Dedifferentiated amniotic fluid mesenchymal stem cell (primary cell): ENCODE measurements around the gene CORO1C.
A peak's percentile ranks its signal among the peaks of the same experiment; 100 is the strongest.
"Not testable (repeated sequence)": the region's sequence is repeated elsewhere in the genome, so short reads cannot be mapped to it uniquely, and the experiment has no call there.

Experiments
- DNase-seq: peaks from one replicate; pipeline ENCODE4 v3.0.0-alpha.2; 2016; ENCODE audit errors: extremely low spot score

The CORO1C gene

DNA sequence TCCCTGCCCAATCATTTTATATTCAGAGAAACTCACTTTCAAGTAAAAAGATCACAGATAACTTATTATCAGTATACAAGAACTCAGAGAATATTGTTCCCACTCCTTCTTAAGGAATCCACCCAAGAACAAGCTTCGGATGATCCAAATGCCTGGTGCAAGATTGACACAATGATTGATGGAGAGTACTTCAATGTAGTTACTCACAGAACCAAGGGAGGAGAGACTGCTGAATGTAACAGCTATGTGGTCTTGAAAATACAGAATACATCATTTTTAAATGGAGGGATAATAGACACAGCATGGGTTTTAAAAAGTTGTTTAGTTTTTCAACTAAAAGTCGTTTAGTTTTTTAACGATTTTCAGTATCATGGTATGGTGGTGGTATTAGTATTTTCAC lies 59.3 kb downstream of the CORO1C start:
- no peak for DNase-seq

DNA sequence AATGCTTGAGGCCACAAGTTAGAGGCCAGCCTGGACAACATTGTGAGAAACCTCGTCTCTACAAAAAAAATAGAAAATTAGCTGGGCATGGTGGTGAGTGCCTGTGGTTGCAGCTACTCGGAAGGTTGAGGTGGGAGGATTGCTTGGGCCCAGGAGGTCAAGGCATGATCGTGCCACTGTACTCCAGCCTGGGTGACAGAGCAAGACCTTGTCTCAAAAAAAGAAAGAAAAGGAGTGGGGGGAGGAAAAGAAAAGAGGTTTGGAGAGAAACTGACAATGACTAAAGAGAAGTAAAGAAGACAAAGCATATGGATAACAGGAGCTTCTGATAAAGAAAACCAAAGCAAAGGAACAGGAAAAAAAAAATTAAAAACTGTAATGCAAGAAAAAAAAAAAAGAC lies 60.2 kb downstream of the CORO1C start:
- no peak for DNase-seq

DNA sequence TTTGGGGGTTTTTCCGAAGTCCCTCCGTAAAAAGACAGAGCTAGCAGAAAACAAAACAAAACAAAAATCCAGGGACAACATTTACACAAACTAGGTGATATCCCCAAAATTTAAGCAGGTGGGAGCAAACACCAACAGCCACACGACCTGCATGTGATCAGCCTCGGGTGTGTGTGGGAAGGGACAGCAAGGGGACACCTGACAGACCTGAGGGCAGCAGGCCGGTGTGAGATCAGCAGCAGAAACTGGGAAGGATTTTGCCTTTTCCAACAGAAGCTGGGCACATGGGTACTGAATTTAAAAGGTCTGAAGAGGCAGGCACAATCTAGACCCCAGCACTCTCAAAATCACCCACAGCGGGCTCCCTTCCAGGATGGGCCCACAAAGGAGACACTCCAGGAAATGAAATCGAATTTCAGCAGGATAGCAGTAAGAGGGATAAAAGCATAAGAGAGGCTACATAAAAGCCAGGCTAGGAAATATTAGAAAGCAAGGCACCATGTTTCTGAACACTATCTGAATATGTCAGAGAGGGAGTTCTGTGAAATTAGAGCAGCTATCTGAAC lies 61.2 kb downstream of the CORO1C start:
- DNase-seq = no peak

DNA sequence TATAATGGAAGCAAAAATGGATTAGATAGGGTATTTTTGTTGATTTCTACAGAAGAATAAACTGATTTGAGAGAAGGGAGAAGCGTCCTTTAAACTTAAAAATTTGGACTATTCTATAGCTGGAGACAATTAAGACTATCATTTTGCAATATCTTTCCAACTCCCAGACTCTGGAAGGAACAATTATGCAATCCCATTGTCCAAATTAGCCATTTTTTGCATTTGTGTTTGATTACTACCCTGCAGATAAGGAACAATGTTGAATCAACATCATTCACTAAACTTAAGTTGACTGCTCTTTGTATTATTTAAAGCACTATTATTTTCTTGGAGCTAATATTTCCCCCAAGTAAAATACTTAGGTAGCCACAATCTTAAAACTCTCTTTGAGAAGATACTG lies 62.8 kb downstream of the CORO1C start:
- DNase-seq = no peak

DNA sequence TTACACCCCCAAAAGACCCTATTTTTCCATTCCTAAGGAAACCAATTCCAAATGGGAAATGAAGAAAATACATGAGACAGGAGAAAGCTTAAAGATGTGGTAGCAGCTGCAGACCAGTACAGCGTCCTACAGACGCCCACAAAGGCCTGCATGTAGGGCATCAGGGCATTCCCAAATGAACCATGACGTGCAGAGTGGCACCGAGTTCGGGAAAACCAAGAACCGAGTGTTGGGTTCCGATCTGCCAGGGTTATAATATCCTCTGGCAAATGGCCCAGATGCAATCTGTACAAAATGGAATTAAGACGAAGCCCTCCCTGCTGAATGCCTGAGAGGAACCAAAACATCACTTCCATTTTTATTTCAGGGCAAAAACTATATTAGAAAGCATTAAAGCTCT lies 63.3 kb downstream of the CORO1C start:
- no peak for DNase-seq

DNA sequence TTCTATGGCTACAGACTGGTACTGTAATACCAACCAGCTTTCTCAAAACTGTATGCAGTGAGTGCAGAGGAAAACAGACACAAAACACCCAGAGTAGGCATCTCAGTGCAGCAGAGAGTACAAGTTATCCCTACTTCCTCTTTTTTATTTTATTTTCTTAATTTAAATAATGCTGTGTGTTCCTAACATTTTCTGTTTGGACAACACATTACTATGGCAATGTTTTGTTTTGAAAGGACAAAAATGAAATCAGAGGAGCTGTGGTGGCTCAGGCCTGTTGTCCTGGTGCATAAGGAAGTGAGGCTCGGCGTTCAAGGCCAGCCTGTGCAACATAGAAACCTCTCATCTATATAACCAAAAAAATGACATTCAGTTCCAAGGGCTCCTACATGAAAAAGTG lies 64.0 kb downstream of the CORO1C start:
- DNase-seq = no peak

DNA sequence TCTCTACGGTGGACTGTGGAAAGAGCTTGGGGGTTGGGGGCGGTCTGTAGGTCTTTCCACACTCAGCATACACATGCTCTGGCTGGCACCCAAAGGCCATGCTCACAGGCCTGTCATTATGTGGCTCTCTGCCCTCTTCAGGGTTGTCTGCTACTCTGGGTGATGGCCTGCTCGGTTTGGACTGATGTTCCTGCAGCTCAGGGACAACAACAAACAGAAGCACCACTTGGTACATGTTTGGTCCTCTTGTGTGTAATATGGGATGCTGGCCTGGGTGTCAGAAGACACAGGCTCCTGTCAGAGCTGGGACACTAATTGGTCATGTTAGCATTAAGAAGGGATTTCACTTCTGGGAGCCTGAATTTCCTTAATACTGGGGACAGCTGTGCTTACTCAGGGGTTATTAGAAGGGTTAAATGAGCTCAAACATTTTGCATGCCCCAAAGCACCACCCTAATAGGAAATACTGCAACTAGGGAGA lies 64.9 kb downstream of the CORO1C start:
- DNase-seq = no peak

DNA sequence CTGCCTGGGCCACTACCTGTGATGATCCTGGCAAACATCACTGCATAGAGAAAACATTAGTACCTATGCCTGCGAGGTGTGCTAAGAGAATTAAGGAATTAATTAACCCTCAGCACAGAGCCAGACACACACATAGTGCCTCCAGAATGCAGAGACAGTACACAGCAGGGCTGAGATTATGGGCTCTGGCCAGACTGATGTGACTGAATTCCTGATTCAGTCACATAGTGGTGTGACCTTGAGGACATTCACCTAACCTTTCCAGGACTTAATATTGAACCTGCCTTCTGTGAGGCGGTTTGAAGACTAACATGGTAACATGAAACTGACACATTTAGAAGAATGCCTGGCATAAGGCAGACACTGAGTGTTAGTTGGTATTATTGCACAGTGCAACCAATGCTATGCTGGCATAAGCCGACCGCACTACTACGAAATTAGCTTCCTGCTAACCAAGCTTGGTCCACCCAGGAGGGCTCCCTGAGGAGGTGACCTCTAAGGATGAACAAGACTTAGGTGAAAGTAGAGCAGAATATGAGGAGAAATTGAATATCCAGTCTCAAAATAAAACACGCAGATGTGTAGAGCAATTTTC lies 65.6 kb downstream of the CORO1C start:
- no peak for DNase-seq

DNA sequence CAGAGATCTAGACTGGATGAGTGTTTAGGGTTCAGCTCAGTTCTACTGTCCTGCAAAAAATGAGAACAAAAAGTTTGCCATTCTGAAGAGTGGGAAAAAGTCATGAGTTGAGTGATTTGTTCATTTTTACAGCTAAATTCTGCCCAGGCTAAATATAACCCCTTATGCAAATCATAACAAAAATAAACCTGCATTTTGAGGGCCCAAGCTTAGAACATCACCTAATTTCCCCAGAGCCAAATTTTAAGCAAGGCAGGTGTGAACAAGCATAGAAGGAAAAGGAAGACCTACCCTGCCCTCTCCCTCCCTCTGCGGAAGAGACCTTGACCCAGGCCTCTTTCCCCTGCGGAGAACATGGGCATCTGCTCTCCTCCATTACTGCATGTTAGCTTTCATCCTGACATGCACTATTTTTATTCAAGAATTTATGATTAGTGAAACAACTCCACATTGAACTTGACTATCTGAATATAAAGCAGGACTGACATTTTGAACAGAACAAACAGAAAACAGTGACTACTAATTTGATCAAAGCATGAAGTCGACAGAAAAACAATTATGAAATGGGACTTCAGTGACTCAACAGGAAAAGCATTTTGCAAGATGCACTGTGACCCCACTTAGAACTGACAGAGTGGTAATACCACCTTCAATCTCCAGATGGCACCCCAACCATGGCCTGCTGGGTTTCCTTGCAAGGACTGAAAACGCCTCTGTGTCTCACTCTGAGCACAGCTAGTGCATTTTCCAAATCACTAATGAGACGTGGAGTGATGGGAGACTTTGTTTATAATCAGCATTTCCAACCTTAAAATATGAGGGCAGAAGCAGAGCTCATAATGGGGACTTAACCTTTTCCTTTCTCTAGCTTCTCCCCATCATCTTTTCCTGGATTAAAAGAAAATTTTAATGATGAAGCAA lies 66.7 kb downstream of the CORO1C start:
- peak; percentile 92 for DNase-seq

DNA sequence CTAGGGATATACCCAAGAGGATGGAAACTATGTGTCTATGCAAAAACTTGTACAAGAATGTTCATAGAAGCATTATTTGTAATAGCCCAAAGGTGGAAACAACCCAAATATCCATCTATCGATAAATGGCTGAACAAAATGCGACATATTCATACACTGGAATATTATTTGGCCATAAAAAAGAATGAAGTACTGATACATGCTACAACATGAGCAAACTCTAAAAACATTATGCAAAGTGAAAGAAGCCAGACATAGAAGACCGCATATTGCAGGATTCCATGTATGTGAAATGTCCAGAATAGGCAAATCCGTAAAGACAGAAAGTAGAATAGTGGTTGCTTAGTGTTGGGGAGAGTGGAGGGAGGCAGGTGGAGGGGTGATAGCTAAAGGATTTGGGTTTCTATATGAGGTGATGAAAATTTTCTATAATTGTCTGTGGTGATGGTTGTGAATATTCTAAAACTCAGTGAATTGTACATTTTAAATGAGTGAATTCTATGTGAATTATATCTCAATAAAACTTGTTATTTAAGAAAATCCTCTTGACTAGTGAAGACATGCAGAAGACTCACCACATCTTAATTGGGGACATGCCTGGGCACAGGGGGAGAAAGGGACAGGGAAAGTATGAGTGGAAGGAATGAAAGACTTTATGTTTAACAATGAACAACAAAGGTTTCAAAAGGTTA lies 67.8 kb downstream of the CORO1C start:
- no peak for DNase-seq

DNA sequence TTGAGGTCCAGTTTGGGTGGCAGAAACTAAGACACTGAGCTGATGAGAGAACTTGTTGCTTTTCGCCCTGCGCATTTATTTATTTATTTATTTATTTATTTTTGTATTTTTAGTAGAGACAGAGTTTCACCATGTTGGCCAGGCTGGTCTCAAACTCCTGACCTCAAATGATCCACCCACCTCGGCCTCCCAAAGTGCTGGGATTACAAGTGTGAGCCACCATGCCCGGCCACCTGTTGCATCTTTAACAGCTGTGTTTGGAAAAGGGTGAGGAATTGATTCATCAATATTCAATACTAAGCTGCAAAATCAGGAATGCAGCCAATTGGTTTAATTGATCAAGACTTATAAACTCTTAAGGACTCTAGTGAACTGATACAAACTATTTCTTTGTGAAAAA lies 73.2 kb downstream of the CORO1C start:
- not testable (repeated sequence) for DNase-seq

DNA sequence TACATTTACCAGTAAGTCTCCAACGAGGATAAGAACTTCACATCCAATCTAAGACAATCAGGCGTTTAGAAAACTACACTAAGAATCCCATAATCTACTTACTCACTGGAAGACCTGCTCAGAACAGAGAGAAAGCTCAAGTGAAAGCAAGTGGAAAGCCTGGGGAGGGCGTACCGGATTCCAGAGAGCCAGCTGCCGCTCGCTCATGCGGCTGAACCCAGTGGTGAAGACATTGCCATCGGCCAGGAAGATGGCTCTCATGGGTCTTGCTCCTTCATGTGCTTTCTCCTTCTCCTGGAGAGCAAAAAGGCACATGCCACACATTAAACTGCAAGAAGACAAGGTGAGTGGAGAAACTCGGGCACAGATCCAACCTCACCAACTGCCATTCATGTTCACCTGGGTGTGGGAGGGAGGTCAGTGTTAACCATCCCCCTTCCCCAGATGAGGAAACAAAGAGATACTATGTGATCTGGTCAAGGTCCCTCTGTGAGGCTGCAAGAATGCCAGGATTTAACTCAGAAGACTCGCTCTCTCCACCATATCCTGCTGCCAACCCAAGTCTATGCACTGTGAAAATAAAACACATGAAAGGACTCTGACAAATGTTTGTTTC lies 74.1 kb downstream of the CORO1C start:
- DNase-seq = no peak

DNA sequence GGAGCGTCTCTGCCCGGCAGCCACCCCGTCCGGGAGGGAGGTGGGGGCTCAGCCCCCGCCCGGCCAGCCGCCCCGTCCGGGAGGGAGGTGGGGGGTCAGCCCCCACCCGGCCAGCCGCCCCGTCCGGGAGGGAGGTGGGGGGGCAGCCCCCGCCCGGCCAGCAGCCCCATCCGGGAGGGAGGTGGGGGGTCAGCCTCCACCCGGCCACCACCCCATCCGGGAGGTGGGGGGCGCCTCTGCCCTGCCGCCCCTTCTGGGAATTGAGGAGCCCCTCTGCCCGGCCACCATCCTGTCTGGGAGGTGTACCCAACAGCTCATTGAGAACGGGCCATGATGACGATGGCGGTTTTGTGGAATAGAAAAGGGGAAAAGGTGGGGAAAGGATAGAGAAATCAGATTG lies 75.1 kb downstream of the CORO1C start:
- not testable (repeated sequence) for DNase-seq

DNA sequence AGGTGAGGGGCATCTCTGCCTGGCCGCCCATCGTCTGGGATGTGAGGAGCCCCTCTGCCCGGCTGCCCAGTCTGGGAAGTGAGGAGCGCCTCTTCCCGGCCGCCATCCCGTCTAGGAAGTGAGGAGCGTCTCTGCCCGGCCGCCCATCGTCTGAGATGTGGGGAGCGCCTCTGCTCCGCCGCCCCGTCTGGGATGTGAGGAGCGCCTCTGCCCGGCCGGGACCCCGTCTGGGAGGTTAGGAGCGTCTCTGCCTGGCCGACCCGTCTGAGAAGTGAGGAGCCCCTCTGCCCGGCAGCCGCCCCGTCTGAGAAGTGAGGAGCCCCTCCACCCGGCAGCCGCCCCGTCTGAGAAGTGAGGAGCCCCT lies 75.5 kb downstream of the CORO1C start:
- DNase-seq = not testable (repeated sequence)

DNA sequence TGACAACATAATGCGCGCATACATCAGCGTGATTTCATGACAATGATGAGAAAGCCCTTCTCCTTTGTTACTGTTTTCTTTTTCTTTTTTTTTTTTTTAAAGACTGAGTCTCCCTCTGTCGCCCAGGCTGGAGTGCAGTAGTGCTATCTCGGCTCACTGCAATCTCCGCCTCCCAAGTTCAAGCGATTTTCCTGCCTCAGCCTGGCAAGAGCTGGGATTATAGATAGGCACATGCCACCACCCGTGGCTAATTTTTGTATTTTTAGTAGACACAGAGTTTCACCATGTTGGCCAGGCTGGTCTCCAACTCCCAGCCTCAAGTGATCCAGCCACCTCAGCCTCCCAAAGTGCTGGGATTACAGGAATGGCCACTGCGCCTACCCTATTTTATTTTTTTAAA lies 76.7 kb downstream of the CORO1C start:
- not testable (repeated sequence) for DNase-seq

DNA sequence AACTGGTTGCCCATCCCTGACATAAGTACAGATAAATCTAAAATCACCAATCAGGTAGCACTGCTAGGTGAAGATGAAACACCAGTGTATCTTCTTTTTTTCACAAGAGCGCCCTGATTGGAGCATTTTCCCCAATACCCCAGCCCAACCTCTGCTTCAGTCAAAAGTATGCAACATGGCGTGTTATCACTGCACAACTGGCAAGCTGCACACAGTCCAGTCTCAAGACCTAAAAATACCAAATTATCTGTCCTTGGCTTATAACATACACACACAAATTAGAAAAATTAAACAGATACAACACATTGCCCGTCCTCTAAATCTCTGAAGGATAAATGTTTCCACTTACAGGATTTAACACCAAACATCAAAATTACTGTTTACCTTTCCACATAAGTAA lies 77.4 kb downstream of the CORO1C start:
- no peak for DNase-seq

DNA sequence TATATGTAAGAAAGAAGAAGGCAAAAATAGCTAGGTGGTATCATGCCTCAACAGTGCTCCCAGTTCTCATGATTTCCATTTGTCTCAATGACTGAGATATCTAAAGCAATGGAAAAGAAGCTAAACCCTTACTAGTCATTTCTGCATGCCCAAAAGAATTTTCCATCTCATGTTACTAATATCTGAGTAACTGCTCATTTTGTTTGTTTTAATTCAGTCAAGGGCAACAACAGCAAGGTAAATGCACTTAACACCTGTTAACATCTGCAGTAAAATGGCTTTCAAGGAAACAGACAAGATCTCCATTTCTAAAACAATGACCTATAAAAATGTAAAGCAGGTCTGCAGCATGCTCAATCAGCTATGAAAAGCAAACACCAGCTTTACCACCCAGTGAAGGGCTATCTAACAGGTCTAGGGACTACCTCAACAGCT lies 78.2 kb downstream of the CORO1C start:
- DNase-seq = no peak

DNA sequence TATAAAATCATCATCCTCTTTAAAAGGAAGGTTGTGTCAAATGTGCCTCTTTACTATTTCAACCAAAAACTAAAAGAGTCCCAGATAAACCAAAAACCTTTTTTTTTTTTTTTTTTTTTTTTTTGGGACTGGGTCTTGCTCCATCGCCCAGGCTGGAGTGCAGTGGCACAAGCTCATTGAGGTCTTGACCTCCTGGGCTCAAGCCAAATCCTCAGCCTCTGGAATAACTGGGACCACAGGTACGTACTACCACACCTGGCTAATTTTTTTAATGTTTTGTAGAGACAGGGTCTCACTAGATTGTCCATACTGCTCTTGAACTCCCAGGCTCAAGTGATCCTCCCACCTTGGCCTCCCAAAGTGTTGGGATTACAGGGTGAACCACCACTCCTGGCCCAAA lies 81.2 kb downstream of the CORO1C start:
- DNase-seq = no peak

DNA sequence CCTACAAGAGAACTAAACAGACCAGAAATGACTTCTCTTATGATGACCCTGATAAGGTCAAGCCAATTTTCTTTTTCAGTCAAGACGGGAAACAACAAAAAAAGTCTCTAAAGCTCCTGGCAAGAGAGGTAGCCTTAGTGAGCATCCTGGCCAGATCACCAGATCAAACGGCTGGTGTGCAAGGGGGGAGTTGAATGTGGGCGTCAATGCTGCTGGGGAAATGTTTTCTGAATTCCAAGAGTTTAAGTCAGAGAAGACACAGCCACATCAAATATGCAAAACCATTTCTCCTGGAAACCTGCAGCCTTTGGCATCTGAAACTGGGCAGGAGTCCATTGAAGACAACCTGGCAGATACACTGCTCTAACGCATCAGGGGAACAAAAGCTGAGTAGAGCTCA lies 81.6 kb downstream of the CORO1C start:
- peak; percentile 70 for DNase-seq

DNA sequence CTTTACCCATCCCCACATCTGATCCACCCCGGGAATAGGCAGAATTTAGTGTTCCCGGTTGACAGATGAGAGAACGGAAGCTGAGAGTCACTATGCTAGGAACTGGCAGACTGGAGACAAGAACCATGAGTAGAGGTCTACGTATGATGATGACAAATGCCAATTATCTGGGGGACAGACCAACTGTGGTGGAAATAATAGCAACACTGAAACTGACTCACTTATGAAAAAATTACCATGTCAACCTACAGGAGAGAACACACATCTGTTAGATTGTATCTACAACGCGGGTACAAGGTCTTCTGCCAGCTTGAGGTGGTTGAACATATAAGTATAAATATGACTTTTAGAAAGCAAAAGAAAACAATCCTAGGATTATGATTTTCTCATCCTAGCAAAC lies 82.2 kb downstream of the CORO1C start:
- peak; percentile 43 for DNase-seq

DNA sequence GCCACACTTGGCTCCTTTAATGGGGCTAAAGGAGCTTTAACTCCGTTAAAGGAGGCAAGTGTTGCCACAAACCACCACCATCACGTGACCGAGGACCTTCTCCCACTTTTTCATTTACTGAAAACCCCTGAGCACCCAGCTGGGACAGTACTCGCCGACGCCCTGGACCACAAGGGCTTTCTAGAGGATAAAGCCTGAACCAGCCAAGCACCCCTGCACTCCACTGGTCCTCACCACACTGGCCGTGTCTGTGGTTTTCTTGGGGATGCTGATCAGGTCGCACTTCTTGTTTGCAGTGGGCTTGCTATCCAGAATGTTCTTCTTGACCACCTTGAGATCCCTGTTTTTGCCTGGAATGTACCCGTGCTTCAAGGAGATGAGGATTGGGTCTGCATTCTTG lies 82.9 kb downstream of the CORO1C start:
- DNase-seq = no peak
